K562 (cell line): ENCODE data around the gene LRRC51. TPM values are rescaled to one million over a fixed set of nuclear protein-coding genes. Genes with fewer than 3 reads are reported as not detected.

Source experiments
- ATF3 ChIP-seq, 2 experiments: fragments of 450-650 bp in 1 of 2; sonication (generic) in 1 of 2; formaldehyde crosslinking in 1 of 2; IDR thresholded peaks in 1 of 2; conservative IDR thresholded peaks in 1 of 2; 2 replicates each; pipeline versions ENCODE4 v1.6.1 to v1.8.1; 2016 to 2023; ENCODE audit warnings: mild to moderate bottlenecking in 2 of 2, moderate library complexity in 2 of 2, inconsistent platforms in 1 of 2, missing genetic modification reagents in 1 of 2
- BACH1 ChIP-seq: fragments of 200-800 bp; sonication (Bioruptor generic); IDR thresholded peaks from 2 replicates; pipeline ENCODE4 v1.6.1; 2016; ENCODE audit warnings: missing genetic modification characterization, missing compliant biosample characterization
- CBFB ChIP-seq: sonication (generic); formaldehyde crosslinking; IDR thresholded peaks from 2 replicates; pipeline ENCODE4 v1.4.0; 2020; ENCODE audit warnings: mild to moderate bottlenecking, missing genetic modification reagents
- CREBBP ChIP-seq: IDR thresholded peaks from one replicate; pipeline ENCODE4 v1.6.1; 2012; ENCODE audit warnings: low read depth, mild to moderate bottlenecking, control low read depth, inconsistent platforms, low read length
- EHMT2 ChIP-seq: fragments of 450-650 bp; IDR thresholded peaks from 2 replicates; pipeline ENCODE4 v1.6.1; 2018; ENCODE audit warnings: antibody characterized with exemption
- ESRRA ChIP-seq: fragments of 450-650 bp; IDR thresholded peaks from 2 replicates; pipeline ENCODE4 v1.6.1; 2014; ENCODE audit warnings: low read depth, mild to moderate bottlenecking, moderate library complexity, borderline replicate concordance
- MECOM ChIP-seq: fragments of 250-450 bp; sonication (Bioruptor Pico); IDR thresholded peaks from 2 replicates; pipeline ENCODE4 v1.8.0; 2022; ENCODE audit warnings: inconsistent platforms
- NFRKB ChIP-seq: fragments of 450-650 bp; IDR thresholded peaks from 2 replicates; pipeline ENCODE4 v1.6.1; 2016; ENCODE audit warnings: low read depth
- RBM22 ChIP-seq: fragments of 200-400 bp; formaldehyde crosslinking; IDR thresholded peaks from 2 replicates; pipeline ENCODE4 v1.6.1; 2018; ENCODE audit warnings: low read length, low read depth; ENCODE audit not compliant: poor library complexity, severe bottlenecking
- SMARCC2 ChIP-seq: fragments of 450-650 bp; IDR thresholded peaks from 2 replicates; pipeline ENCODE4 v1.6.1; 2017; ENCODE audit warnings: antibody characterized with exemption, moderate library complexity, mild to moderate bottlenecking, low read depth
- SRF ChIP-seq, 2 experiments: fragments of 250-450, 450-650 bp in 1 of 2; sonication (Bioruptor Pico) in 1 of 2; sonication (generic) in 1 of 2; formaldehyde crosslinking; IDR thresholded peaks; 2 replicates each; pipeline versions ENCODE4 v1.5.0 to v1.5.1; 2020 to 2022; ENCODE audit warnings: mild to moderate bottlenecking in 1 of 2, missing genetic modification reagents in 1 of 2
- ZEB2 ChIP-seq: fragments of 450-650 bp; IDR thresholded peaks from 2 replicates; pipeline ENCODE4 v1.6.1; 2016
- ZNF175 ChIP-seq: fragments of 200-800 bp; sonication (Bioruptor generic); IDR thresholded peaks from 2 replicates; pipeline ENCODE4 v1.6.1; 2016; ENCODE audit warnings: low read depth, mild to moderate bottlenecking, missing genetic modification characterization, missing compliant biosample characterization
- ZNF316 ChIP-seq: fragments of 450-650 bp; IDR thresholded peaks from 2 replicates; pipeline ENCODE4 v1.6.1; 2016
- ZNF57 ChIP-seq: fragments of 450-650 bp; formaldehyde crosslinking; IDR thresholded peaks from 2 replicates; pipeline ENCODE4 v1.4.0; 2020; ENCODE audit warnings: mild to moderate bottlenecking, moderate library complexity
- ZNF764 ChIP-seq: fragments of 250-450 bp; sonication (Bioruptor Pico); IDR thresholded peaks from 2 replicates; pipeline ENCODE4 v1.4.0; 2020; ENCODE audit warnings: low read depth, mild to moderate bottlenecking, moderate library complexity
- ZSCAN29 ChIP-seq: fragments of 450-650 bp; IDR thresholded peaks from 2 replicates; pipeline ENCODE4 v1.6.1; 2017
- ZZZ3 ChIP-seq: fragments of 450-650 bp; IDR thresholded peaks from 2 replicates; pipeline ENCODE4 v1.6.1; 2016; ENCODE audit warnings: antibody characterized with exemption, mild to moderate bottlenecking, moderate library complexity
- polyA plus RNA-seq, 8 experiments: library from polyadenylated mRNA; depleted of rRNA in 4 of 8; stranded (reverse) in 5 of 8; unstranded in 3 of 8; fragments of >200 nt; fragmentation: Nextera tagmentation in 2 of 8; fragmentation: Illumina TruSeq in 1 of 8; extraction: Ambion mirVana in 2 of 8; extraction: Trizol in 1 of 8; gene quantifications; 2 replicates each; pipeline versions ENCODE4 v1.2.1 to v1.2.3, GENCODE V29; 2011 to 2014; ENCODE audit warnings: inconsistent platforms in 1 of 8, missing spikeins in 1 of 8
- total RNA-seq, 7 experiments: library from RNA; depleted of rRNA in 6 of 7; stranded (reverse); fragments of >200 nt in 6 of 7; fragmentation: Illumina TruSeq in 2 of 7; extraction: Trizol in 2 of 7; gene quantifications; 2 replicates each; pipeline versions ENCODE4 v1.2.1 to v1.2.3, GENCODE V29; 2011 to 2021; ENCODE audit warnings: low replicate concordance in 1 of 7
- TF ChIP-seq, protein P1 (sequence below): sonication (generic); formaldehyde crosslinking; IDR thresholded peaks from 2 replicates; pipeline ENCODE4 v1.8.1; 2022; ENCODE audit warnings: missing genetic modification reagents
- TF ChIP-seq, protein P2 (sequence below), 2 experiments: IDR thresholded peaks; 2 replicates each; pipeline ENCODE4 v1.6.1; 2011; ENCODE audit warnings: borderline replicate concordance in 1 of 2, control low read depth in 1 of 2, low read depth in 1 of 2, low read length in 1 of 2, mild to moderate bottlenecking in 1 of 2, mixed read lengths in 1 of 2, moderate library complexity in 1 of 2; ENCODE audit not compliant: insufficient read depth in 1 of 2, insufficient read length in 1 of 2, poor library complexity in 1 of 2, severe bottlenecking in 1 of 2; ENCODE audit errors: extremely low read depth in 1 of 2
- TF ChIP-seq, protein P3 (sequence below): sonication (generic); formaldehyde crosslinking; IDR thresholded peaks from 2 replicates; pipeline ENCODE4 v1.8.0; 2023; ENCODE audit warnings: mild to moderate bottlenecking, missing genetic modification reagents

The LRRC51 gene
- total and polyA plus RNA-seq, 9 of the 15 experiments (the other 6 are each of a cell fraction or from before 2014, with no cell fraction given): 4.7 to 10.6 (median 5.6) TPM

DNA sequence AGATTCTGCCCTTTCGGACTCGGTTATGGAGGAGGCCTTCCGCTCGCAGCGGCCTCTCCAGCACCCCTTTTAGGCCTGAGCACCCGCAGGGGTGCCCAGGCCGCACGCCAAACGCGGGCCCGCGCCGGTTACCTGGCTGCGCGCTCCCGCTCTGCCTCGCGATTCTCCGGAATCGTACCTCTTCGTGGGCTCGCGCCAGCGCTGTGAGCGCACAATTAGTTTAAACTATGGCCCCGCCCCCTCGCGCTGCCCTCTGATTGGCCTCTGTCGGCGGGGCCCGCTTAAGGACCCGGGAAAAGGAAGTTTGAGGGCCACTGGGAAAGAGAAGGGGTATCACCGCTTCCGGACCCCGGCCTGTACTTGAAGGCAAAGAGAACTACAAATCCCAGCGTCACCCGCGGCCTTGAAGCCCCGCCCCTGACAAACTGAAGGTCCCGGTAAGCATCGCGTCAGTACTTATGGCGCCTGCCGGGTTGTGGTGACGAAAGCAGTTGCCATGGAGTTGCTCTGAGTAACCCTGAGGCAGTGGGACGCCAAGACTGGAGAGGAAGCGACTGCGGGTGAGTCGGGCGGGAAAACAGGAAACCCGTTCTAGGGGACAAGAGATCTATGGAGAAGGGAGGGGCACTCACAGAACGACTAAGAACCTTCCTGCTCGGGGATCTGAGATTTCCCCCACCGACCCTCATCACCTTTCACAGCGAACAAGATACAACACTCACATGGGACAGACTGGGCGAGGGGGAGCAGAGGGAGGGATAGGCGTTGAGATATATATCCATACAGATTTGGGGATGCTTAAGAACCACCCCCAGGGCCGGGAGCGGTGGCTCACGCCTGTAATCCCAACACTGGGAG lies at the start of gene LRRC51, which contains the start of gene NUMA1 (continued):
- TF ChIP-seq, protein P1, sequence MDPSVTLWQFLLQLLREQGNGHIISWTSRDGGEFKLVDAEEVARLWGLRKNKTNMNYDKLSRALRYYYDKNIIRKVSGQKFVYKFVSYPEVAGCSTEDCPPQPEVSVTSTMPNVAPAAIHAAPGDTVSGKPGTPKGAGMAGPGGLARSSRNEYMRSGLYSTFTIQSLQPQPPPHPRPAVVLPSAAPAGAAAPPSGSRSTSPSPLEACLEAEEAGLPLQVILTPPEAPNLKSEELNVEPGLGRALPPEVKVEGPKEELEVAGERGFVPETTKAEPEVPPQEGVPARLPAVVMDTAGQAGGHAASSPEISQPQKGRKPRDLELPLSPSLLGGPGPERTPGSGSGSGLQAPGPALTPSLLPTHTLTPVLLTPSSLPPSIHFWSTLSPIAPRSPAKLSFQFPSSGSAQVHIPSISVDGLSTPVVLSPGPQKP (CRISPR knock-in tag): no peak
- TF ChIP-seq SMARCC2: no peak
- TF ChIP-seq CBFB (CRISPR knock-in tag): no peak
- peak; percentile 70; the same call in 1 of the 2 replicates for TF ChIP-seq ATF3 (IDR thresholded peaks at IDR 0.05)
- no peak for TF ChIP-seq ATF3 (CRISPR knock-in tag; conservative IDR thresholded peaks at IDR 0.05)
- TF ChIP-seq BACH1: no peak
- TF ChIP-seq, protein P2, sequence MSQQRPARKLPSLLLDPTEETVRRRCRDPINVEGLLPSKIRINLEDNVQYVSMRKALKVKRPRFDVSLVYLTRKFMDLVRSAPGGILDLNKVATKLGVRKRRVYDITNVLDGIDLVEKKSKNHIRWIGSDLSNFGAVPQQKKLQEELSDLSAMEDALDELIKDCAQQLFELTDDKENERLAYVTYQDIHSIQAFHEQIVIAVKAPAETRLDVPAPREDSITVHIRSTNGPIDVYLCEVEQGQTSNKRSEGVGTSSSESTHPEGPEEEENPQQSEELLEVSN (IDR thresholded peaks at IDR 0.05; ENCODE audit: borderline replicate concordance in 1 of 2, extremely low read depth in 1 of 2, insufficient read depth in 1 of 2, insufficient read length in 1 of 2, low read depth in 1 of 2, low read length in 1 of 2, poor library complexity in 1 of 2, severe bottlenecking in 1 of 2): peak; percentile 45 to 59
- TF ChIP-seq ZEB2: no peak
- peak in 1 of 2 experiments; percentile 74; a peak in 1 of 4 replicates for TF ChIP-seq SRF (CRISPR knock-in tag; IDR thresholded peaks at IDR 0.05)
- TF ChIP-seq, protein P3, sequence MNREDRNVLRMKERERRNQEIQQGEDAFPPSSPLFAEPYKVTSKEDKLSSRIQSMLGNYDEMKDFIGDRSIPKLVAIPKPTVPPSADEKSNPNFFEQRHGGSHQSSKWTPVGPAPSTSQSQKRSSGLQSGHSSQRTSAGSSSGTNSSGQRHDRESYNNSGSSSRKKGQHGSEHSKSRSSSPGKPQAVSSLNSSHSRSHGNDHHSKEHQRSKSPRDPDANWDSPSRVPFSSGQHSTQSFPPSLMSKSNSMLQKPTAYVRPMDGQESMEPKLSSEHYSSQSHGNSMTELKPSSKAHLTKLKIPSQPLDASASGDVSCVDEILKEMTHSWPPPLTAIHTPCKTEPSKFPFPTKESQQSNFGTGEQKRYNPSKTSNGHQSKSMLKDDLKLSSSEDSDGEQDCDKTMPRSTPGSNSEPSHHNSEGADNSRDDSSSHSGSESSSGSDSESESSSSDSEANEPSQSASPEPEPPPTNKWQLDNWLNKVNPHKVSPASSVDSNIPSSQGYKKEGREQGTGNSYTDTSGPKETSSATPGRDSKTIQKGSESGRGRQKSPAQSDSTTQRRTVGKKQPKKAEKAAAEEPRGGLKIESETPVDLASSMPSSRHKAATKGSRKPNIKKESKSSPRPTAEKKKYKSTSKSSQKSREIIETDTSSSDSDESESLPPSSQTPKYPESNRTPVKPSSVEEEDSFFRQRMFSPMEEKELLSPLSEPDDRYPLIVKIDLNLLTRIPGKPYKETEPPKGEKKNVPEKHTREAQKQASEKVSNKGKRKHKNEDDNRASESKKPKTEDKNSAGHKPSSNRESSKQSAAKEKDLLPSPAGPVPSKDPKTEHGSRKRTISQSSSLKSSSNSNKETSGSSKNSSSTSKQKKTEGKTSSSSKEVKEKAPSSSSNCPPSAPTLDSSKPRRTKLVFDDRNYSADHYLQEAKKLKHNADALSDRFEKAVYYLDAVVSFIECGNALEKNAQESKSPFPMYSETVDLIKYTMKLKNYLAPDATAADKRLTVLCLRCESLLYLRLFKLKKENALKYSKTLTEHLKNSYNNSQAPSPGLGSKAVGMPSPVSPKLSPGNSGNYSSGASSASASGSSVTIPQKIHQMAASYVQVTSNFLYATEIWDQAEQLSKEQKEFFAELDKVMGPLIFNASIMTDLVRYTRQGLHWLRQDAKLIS (CRISPR knock-in tag): no peak
- TF ChIP-seq ZNF175 (CRISPR knock-in tag): no peak
- 0 out of 2 replicates have a peak, but pooled peaks have one; percentile 46 for TF ChIP-seq NFRKB
- no peak for TF ChIP-seq EHMT2
- peak; percentile 78; the same call in 1 of the 2 replicates for TF ChIP-seq ESRRA
- no peak for TF ChIP-seq CREBBP
- peak; percentile 53; the same call in 1 of the 2 replicates for TF ChIP-seq ZNF316
- no peak for TF ChIP-seq MECOM (CRISPR knock-in tag)
- peak; percentile 93 for TF ChIP-seq RBM22
- 0 out of 2 replicates have a peak, but pooled peaks have one; percentile 47 for TF ChIP-seq ZNF764 (CRISPR knock-in tag)
- TF ChIP-seq ZNF57 (CRISPR knock-in tag): no peak
- TF ChIP-seq ZZZ3: no peak
- TF ChIP-seq ZSCAN29: no peak
